H1 (cell line): ENCODE results near the gene ABCC4. TPM values are rescaled to one million over a fixed set of nuclear protein-coding genes. Genes with fewer than 3 reads are reported as not detected.

Source experiments
- BCL11A ChIP-seq, 2 experiments: IDR thresholded peaks; one replicate each; pipeline ENCODE4 v1.6.1; 2011; ENCODE audit warnings: low read depth in 2 of 2, low read length in 2 of 2, mild to moderate bottlenecking in 2 of 2
- EZH2 ChIP-seq: fragments of 200-600 bp; sonication (generic); IDR thresholded peaks from 2 replicates; pipeline ENCODE4 v1.7.1; 2012; ENCODE audit warnings: low read depth, mild to moderate bottlenecking, moderate library complexity, low read length, inconsistent platforms; ENCODE audit not compliant: severe bottlenecking
- polyA plus RNA-seq, 7 experiments: library from polyadenylated mRNA; depleted of rRNA in 3 of 7; stranded (reverse) in 5 of 7; unstranded in 2 of 7; fragments of >200 nt in 5 of 7; fragments of 200-250 nt in 2 of 7; gene quantifications; 1 replicate in 5 of 7; 2 replicates in 1 of 7; 4 replicates in 1 of 7; pipeline versions ENCODE4 v1.2.1 to v1.2.3, GENCODE V29; 2011 to 2013; ENCODE audit warnings: missing spikeins in 2 of 7, mixed read lengths in 2 of 7
- total RNA-seq: library from RNA; stranded (reverse); fragmentation: NEBNext Ultra II Directional; extraction: Animal tissue kit (Norgen Biotek cat#: 25700); gene quantifications from 2 replicates; pipeline ENCODE4 v1.2.1, GENCODE V29; 2021

Gene ABCC4
- total and polyA plus RNA-seq, 2 of the 8 experiments (the other 6 are each of a cell fraction or from before 2014, with no cell fraction given): 4.0 to 14.1 TPM

DNA sequence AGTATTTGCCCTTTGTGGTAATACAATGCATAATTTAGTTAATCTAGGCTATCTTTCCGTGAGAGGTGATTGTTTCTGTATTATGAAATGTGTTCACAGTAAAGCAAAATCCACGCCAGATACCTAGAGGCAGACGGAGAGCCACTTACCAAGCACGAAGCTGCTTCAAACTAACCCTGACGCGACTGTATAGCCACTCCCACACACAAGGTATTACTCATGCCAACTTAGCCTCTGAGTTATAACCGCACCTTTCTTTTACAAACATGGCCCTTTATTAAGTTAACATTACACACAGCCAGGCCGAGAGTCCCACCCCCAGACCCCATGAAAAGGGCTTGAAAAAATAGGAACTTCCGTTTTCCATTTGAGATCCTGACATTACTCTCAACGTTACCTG is 185.7 kb downstream of the ABCC4 start (continued):
- no peak for TF ChIP-seq BCL11A (IDR thresholded peaks at IDR 0.05; ENCODE audit: low read depth in 2 of 2, low read length in 2 of 2)
- TF ChIP-seq EZH2: no peak
